ENCODE measurements around the gene MS4A4A.

Gene MS4A4A

DNA sequence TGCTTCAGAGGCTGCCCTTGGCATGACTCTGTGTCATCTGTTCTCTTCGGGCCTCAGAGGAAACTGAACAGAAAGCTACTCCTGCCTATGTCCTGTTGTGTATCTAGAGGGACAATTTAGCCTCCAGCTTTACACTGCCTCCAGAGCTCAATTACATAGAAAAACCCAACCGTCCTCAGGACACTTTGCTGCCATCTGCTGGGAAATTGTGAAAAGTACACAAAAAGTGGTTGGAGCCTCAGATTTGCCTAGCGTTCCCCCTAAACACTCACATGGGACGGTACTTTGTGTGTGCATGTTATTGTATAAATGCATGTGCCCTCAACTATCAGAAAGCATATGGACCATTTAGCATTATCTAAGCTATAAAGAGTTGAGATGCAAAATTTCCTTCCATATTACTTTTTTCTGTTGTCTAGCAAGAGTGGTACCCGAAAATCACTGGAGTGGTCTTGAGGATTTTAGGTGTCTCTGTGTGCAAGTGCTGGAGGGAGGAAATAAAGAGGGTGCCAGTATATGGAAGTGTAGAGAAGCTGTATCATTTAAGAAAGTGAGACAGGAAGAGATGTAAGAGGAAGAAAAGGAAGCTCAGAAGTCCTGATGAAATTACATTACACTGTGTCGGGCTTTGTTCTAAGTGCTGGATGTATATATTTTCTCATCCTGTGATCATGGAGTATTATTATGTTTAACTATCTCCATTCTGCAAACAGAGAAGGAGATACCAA is 28.8 kb upstream of the MS4A4A start:
- H3K4me2 ChIP-seq (ENCODE audit: low read depth, low read length, poor library complexity, severe bottlenecking): no peak overlapping the region

DNA sequence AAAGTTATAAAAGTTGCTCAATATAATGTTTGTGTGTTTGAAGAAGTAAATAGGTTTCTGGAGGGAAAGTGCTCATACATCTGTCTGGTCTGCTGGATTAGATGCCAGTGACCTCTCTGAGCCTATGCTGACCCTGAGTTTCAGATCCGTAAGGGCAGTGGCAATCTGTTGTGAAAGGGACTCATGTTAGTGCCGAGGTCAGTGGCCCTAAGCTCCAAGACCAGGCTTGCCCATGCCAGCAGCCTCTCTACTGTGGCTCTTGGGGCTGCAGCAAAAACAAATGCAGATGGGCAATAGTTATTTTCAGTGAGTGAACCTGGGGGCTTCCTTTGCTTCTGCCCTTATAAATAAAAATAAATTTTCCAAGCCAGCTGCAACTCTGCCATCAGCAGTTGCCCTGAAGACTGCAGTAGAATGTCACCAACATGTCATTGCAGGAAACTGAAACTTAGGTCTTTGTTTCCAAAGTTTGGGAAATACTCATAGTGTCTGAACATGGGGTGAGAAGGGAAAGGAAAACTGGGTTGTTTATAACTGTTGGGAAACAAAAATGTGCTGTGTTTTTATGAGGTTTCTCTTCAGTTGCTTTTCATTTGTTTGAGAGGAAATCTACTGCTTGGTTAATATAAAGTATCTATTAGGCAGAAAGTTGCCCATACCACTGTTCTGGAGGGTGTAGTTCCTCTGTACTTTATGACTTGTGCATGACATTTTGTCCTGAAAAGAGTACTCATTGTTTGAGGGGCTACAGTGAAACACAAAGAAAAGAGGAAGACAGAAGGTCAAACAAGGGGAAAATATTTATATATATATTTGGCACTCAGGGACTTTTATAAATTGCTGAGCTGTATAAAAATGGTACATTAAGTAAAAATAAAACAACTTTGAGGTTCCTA is 28.0 kb upstream of the MS4A4A start:
- Histone ChIP-seq H2AFZ (ENCODE audit: low read length) (no peak overlapping the region), H3K4me3 (ENCODE audit: low read length, poor library complexity, severe bottlenecking) (no peak overlapping the region), H3K4me2 (ENCODE audit: low read depth, low read length, poor library complexity, severe bottlenecking) (no peak overlapping the region), H3K9me3 (ENCODE audit: insufficient read depth, low read depth, low read length) (peaks cover 14% of the 10 kb centered on the region; the same call in 1 of the 2 replicates), H3K4me1 (ENCODE audit: insufficient read depth, low read length, poor library complexity, severe bottlenecking) (no peaks in the 10 kb centered on the region), H3K79me2 (ENCODE audit: insufficient read depth, low read length) (no peaks in the 10 kb centered on the region), H3K27me3 (ENCODE audit: insufficient read depth, low read length, poor library complexity, severe bottlenecking) (no peaks in the 10 kb centered on the region), H3K9me2 (replicated peaks; ENCODE audit: low read depth, low read length) (no peaks in the 10 kb centered on the region), H3K9ac (ENCODE audit: low read depth, low read length, poor library complexity, severe bottlenecking) (no peak overlapping the region), H3K36me3 (ENCODE audit: insufficient read depth, low read length) (no peaks in the 10 kb centered on the region), H4K20me1 (ENCODE audit: insufficient read depth, low read length, poor library complexity, severe bottlenecking) (no peaks in the 10 kb centered on the region), H3F3A (ENCODE audit: low read depth) (no peaks in the 10 kb centered on the region)
- TF ChIP-seq, protein P1, sequence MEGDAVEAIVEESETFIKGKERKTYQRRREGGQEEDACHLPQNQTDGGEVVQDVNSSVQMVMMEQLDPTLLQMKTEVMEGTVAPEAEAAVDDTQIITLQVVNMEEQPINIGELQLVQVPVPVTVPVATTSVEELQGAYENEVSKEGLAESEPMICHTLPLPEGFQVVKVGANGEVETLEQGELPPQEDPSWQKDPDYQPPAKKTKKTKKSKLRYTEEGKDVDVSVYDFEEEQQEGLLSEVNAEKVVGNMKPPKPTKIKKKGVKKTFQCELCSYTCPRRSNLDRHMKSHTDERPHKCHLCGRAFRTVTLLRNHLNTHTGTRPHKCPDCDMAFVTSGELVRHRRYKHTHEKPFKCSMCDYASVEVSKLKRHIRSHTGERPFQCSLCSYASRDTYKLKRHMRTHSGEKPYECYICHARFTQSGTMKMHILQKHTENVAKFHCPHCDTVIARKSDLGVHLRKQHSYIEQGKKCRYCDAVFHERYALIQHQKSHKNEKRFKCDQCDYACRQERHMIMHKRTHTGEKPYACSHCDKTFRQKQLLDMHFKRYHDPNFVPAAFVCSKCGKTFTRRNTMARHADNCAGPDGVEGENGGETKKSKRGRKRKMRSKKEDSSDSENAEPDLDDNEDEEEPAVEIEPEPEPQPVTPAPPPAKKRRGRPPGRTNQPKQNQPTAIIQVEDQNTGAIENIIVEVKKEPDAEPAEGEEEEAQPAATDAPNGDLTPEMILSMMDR (conservative IDR thresholded peaks at IDR 0.05; ENCODE audit: low read length): no peak
- no peak for TF ChIP-seq EZH2phosphoT487 (IDR thresholded peaks at IDR 0.05; ENCODE audit: borderline replicate concordance)

More for the DNA sequence above, 28.8 kb upstream of the MS4A4A start:
- TF ChIP-seq, protein P1 (conservative IDR thresholded peaks at IDR 0.05; ENCODE audit: low read length): peak; percentile 53
- no peak for TF ChIP-seq EZH2phosphoT487 (IDR thresholded peaks at IDR 0.05; ENCODE audit: borderline replicate concordance)
- no peak overlapping the region for H2AFZ ChIP-seq (ENCODE audit: low read length)
- no peaks in the 10 kb centered on the region for H4K20me1 ChIP-seq (ENCODE audit: insufficient read depth, low read length, poor library complexity, severe bottlenecking)
- no peaks in the 10 kb centered on the region for H3K36me3 ChIP-seq (ENCODE audit: insufficient read depth, low read length)
- H3K79me2 ChIP-seq (ENCODE audit: insufficient read depth, low read length): no peaks in the 10 kb centered on the region
- H3K4me1 ChIP-seq (ENCODE audit: insufficient read depth, low read length, poor library complexity, severe bottlenecking): no peaks in the 10 kb centered on the region
- no peak overlapping the region for H3K4me3 ChIP-seq (ENCODE audit: low read length, poor library complexity, severe bottlenecking)
- H3K9me2 ChIP-seq (replicated peaks; ENCODE audit: low read depth, low read length): no peaks in the 10 kb centered on the region
- no peaks in the 10 kb centered on the region for H3K27me3 ChIP-seq (ENCODE audit: insufficient read depth, low read length, poor library complexity, severe bottlenecking)
- peaks cover 14% of the 10 kb centered on the region; the same call in 1 of the 2 replicates for H3K9me3 ChIP-seq (ENCODE audit: insufficient read depth, low read depth, low read length)
- no peaks in the 10 kb centered on the region for H3F3A ChIP-seq (ENCODE audit: low read depth)
- no peak overlapping the region for H3K9ac ChIP-seq (ENCODE audit: low read depth, low read length, poor library complexity, severe bottlenecking)

DNA sequence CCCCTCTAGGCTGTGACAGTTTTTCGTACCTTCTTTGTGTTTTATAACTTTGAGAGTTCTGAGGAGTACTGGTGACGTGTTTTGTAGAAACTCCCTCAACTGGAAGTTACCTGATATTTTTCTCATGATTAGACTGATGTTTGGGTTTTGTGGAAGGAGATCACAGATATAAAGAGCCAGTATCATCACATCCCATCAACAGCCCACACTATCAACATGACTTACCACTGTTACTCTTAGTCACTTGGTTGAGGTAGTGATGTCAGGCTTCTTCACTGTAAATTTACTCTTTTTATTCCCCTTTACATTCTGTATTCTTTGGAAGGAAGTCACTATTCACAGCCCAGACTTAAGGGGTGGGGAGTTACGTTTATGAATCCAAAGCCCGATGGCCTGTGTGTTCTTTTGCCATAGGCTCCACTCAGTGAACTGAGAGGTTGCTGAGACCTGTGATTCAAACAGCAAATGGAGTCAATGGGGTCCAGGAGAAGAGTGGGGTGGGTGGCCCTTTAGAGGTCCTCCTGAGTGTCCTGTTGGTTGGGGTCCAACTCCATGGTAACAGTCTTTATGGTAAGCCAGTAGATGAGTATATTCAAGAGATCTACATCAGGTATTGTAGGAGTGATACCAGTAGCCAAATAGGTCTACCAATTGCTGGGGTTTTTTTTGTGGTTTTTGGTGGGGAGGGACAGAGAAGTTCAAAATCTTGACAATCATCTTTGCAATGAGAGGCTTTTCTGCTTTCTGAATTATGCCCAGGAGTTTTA is 22.3 kb upstream of the MS4A4A start:
- H3K4me2 ChIP-seq (ENCODE audit: low read depth, low read length, poor library complexity, severe bottlenecking): no peak overlapping the region
- H3K4me3 ChIP-seq (ENCODE audit: low read length, poor library complexity, severe bottlenecking): no peak overlapping the region
- TF ChIP-seq, protein P1 (conservative IDR thresholded peaks at IDR 0.05; ENCODE audit: low read length): no peak
- peaks cover 14% of the 10 kb centered on the region; the same call in 1 of the 2 replicates for H3K9me3 ChIP-seq (ENCODE audit: insufficient read depth, low read depth, low read length)
- H2AFZ ChIP-seq (ENCODE audit: low read length): no peak overlapping the region
- H3K79me2 ChIP-seq (ENCODE audit: insufficient read depth, low read length): no peaks in the 10 kb centered on the region
- no peaks in the 10 kb centered on the region for H3F3A ChIP-seq (ENCODE audit: low read depth)
- H4K20me1 ChIP-seq (ENCODE audit: insufficient read depth, low read length, poor library complexity, severe bottlenecking): no peaks in the 10 kb centered on the region
- H3K36me3 ChIP-seq (ENCODE audit: insufficient read depth, low read length): no peaks in the 10 kb centered on the region
- no peaks in the 10 kb centered on the region for H3K4me1 ChIP-seq (ENCODE audit: insufficient read depth, low read length, poor library complexity, severe bottlenecking)
- no peak overlapping the region for H3K9ac ChIP-seq (ENCODE audit: low read depth, low read length, poor library complexity, severe bottlenecking)
- H3K9me2 ChIP-seq (replicated peaks; ENCODE audit: low read depth, low read length): no peaks in the 10 kb centered on the region
- no peaks in the 10 kb centered on the region for H3K27me3 ChIP-seq (ENCODE audit: insufficient read depth, low read length, poor library complexity, severe bottlenecking)

Measured in Loucy (cell line).